Natural killer cell treated with Interleukin-12 subunit alpha and Interleukin-12 subunit beta and Interleukin-15 and Interleukin-18, amount 100 ng/mL, for 72 hours (primary cell): ENCODE data around the gene SLC41A3. TPM values are rescaled to one million over a fixed set of nuclear protein-coding genes. Genes with fewer than 3 reads are reported as not detected.

ENCODE experiments used
- ATAC-seq, 2 donors: fragments of 150-1000 bp; cut with Tn5 transposase in 1 of 2; sonication (Bioruptor Pico), chemical (Tn5 transposase) in 1 of 2; 2 replicates each; pipeline ENCODE4 v1.10.0; 2021
- DNase-seq: peaks from one replicate; pipeline ENCODE4 v3.0.0; 2022; ENCODE audit warnings: low spot score
- H3K27ac Mint-ChIP-seq, 2 donors: 1 replicate in 1 of 2; 2 replicates in 1 of 2; pipeline ENCODE4 v1.8.0; 2022; ENCODE audit warnings: mixed read lengths in 2 of 2, mild to moderate bottlenecking in 1 of 2, moderate library complexity in 1 of 2
- H3K27me3 Mint-ChIP-seq, 2 donors: 1 replicate in 1 of 2; 2 replicates in 1 of 2; pipeline ENCODE4 v1.8.0; 2022; ENCODE audit warnings: mixed read lengths in 2 of 2
- H3K36me3 Mint-ChIP-seq: one replicate; pipeline ENCODE4 v1.8.0; 2022; ENCODE audit warnings: mixed read lengths
- H3K4me1 Mint-ChIP-seq, 2 donors: 1 replicate in 1 of 2; 2 replicates in 1 of 2; pipeline ENCODE4 v1.8.0; 2022; ENCODE audit warnings: low read depth in 2 of 2, mixed read lengths in 2 of 2, mild to moderate bottlenecking in 1 of 2
- H3K4me3 Mint-ChIP-seq: one replicate; pipeline ENCODE4 v1.8.0; 2022; ENCODE audit warnings: mixed read lengths
- H3K9me3 Mint-ChIP-seq: 2 replicates; pipeline ENCODE4 v1.8.0; 2022; ENCODE audit warnings: mixed read lengths
- total RNA-seq, 2 donors: library from RNA; stranded (reverse); gene quantifications; one replicate each; pipeline ENCODE4 v1.2.3, GENCODE V29; 2022

The SLC41A3 gene
- total RNA-seq, 2 donors from 2014 or later, result 30.4 to 36.4 TPM

- Mint-ChIP-seq H3K4me3 (no peak overlapping the region), H3K36me3 (no peaks in the 10 kb centered on the region), H3K4me1 (no peaks in the 10 kb centered on the region), H3K9me3 (no peaks in the 10 kb centered on the region), H3K27ac (no peak overlapping the region), H3K27me3 (peaks cover 2 to 3% of the 10 kb centered on the region in 2 donors)
- ATAC-seq, result no peak
- peak; percentile 42 for DNase-seq
Measured at GRCh38 chr3:126113733-126114442, 30.0 kb upstream of the SLC41A3 start.

GRCh38 chr3:126113238-126113555, 29.3 kb upstream of the SLC41A3 start:
- Mint-ChIP-seq H3K27ac (no peak overlapping the region), H3K9me3 (no peaks in the 10 kb centered on the region), H3K4me1 (no peaks in the 10 kb centered on the region), H3K36me3 (no peaks in the 10 kb centered on the region), H3K27me3 (no peaks in the 10 kb centered on the region), H3K4me3 (no peak overlapping the region)
- peak; percentile 41 for DNase-seq
- no peak for ATAC-seq

GRCh38 chr3:126112531-126113237, 28.8 kb upstream of the SLC41A3 start:
- H3K27ac Mint-ChIP-seq, result no peak overlapping the region
- H3K9me3 Mint-ChIP-seq, result no peaks in the 10 kb centered on the region
- DNase-seq, result peak; percentile 45
- H3K36me3 Mint-ChIP-seq, result no peaks in the 10 kb centered on the region
- ATAC-seq, result no peak
- H3K27me3 Mint-ChIP-seq, result no peaks in the 10 kb centered on the region
- H3K4me1 Mint-ChIP-seq, result no peaks in the 10 kb centered on the region
- no peak overlapping the region for H3K4me3 Mint-ChIP-seq

GRCh38 chr3:126111566-126112475, 27.9 kb upstream of the SLC41A3 start:
- H3K27ac Mint-ChIP-seq, result no peak overlapping the region
- H3K4me1 Mint-ChIP-seq, result no peaks in the 10 kb centered on the region
- no peaks in the 10 kb centered on the region for H3K27me3 Mint-ChIP-seq
- no peaks in the 10 kb centered on the region for H3K36me3 Mint-ChIP-seq
- H3K9me3 Mint-ChIP-seq, result no peaks in the 10 kb centered on the region
- no peak for ATAC-seq
- no peak overlapping the region for H3K4me3 Mint-ChIP-seq
- DNase-seq, result peak; percentile 54

DNA sequence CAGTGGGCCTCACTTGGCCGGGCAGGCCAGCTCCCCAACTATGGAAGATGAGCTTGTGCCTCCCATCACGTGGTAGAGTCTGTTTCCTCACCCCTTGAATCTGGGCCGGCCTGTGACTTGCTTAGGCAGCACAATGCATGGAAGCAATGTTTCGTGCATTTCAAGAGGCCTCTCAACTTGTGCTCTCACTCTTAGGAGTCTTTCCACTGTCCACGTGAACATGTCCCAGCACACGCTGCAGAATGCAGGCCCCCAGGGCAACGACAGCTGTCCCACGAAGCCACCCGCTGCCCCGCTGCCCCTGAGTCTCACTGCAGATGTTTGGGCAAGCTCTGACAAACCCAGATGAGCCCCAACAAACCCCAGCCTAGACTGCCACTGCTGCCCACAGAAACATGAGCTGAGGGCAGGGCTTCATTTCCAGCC, 27.2 kb upstream of the SLC41A3 start:
- H3K4me3 Mint-ChIP-seq, result no peak overlapping the region
- H3K4me1 Mint-ChIP-seq, result no peaks in the 10 kb centered on the region
- H3K27ac Mint-ChIP-seq, result no peak overlapping the region
- H3K27me3 Mint-ChIP-seq, result no peaks in the 10 kb centered on the region
- no peaks in the 10 kb centered on the region for H3K9me3 Mint-ChIP-seq
- H3K36me3 Mint-ChIP-seq, result no peaks in the 10 kb centered on the region
- DNase-seq (no peak), ATAC-seq (no peak)

GRCh38 chr3:126110431-126111125, 26.7 kb upstream of the SLC41A3 start:
- H3K4me3 Mint-ChIP-seq, result no peak overlapping the region
- peak; percentile 39 for DNase-seq
- no peaks in the 10 kb centered on the region for H3K4me1 Mint-ChIP-seq
- no peaks in the 10 kb centered on the region for H3K36me3 Mint-ChIP-seq
- no peak overlapping the region for H3K27ac Mint-ChIP-seq
- no peaks in the 10 kb centered on the region for H3K9me3 Mint-ChIP-seq
- no peak for ATAC-seq
- no peaks in the 10 kb centered on the region for H3K27me3 Mint-ChIP-seq

DNA sequence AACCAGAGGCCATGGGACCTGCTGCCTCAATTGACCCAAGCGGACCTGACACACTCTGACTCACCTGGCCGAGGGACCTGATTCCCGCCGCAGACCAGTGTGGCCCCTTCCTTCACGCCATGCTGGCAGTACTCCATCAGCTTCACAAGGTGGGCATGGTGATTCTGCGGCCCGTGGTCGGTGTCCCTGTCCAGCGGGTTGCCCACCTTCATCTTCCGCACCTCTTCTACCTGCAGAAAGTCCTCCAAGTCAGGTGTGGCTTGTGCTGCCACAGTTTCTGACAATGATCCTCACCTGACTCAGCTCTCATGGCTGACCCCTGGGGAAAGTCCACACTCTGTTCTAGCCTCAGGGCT, 25.9 kb upstream of the SLC41A3 start:
- no peaks in the 10 kb centered on the region for H3K4me1 Mint-ChIP-seq

GRCh38 chr3:126109146-126109879, 25.4 kb upstream of the SLC41A3 start:
- ATAC-seq (no peak), DNase-seq (peak; percentile 41)
- no peaks in the 10 kb centered on the region for H3K4me1 Mint-ChIP-seq
- no peak overlapping the region for H3K4me3 Mint-ChIP-seq
- H3K36me3 Mint-ChIP-seq, result no peaks in the 10 kb centered on the region
- H3K9me3 Mint-ChIP-seq, result no peaks in the 10 kb centered on the region
- H3K27ac Mint-ChIP-seq, result no peak overlapping the region
- H3K27me3 Mint-ChIP-seq, result no peaks in the 10 kb centered on the region

More for the DNA sequence above, 25.9 kb upstream of the SLC41A3 start:
- Mint-ChIP-seq H3K27ac (no peak overlapping the region), H3K9me3 (no peaks in the 10 kb centered on the region), H3K4me3 (no peak overlapping the region), H3K27me3 (no peaks in the 10 kb centered on the region), H3K36me3 (no peaks in the 10 kb centered on the region)
- DNase-seq (peak; percentile 34), ATAC-seq (no peak)

DNA sequence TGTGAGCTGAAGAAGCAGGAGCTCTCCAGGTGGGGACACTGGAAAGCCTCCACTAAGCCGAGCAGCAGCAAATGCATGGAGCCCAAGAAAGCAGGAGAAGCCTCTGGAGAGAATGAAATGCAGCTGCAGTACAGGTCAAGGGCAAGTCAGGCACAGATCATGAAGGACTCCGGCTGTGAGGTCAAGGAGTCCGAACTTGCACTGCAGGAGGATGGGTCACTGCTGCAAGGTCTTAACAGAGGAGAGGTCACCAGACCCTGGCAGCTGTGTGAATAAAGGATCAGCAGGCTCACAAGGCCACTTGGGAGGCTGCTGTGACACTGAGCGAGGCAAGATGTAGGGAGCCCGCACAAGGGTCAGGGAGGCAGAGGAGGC, 24.7 kb upstream of the SLC41A3 start:
- DNase-seq (peak; percentile 39), ATAC-seq (no peak)
- H3K27me3 Mint-ChIP-seq, result no peaks in the 10 kb centered on the region
- H3K4me3 Mint-ChIP-seq, result no peak overlapping the region
- no peaks in the 10 kb centered on the region for H3K4me1 Mint-ChIP-seq
- no peaks in the 10 kb centered on the region for H3K36me3 Mint-ChIP-seq
- no peaks in the 10 kb centered on the region for H3K9me3 Mint-ChIP-seq
- H3K27ac Mint-ChIP-seq, result no peak overlapping the region

GRCh38 chr3:126107957-126108675, 24.2 kb upstream of the SLC41A3 start:
- ATAC-seq, result peak in 1 of 2 donors; percentile 29
- no peaks in the 10 kb centered on the region for H3K9me3 Mint-ChIP-seq
- DNase-seq, result peak; percentile 44
- H3K27ac Mint-ChIP-seq, result no peak overlapping the region
- H3K4me1 Mint-ChIP-seq, result no peaks in the 10 kb centered on the region
- no peak overlapping the region for H3K4me3 Mint-ChIP-seq
- H3K36me3 Mint-ChIP-seq, result no peaks in the 10 kb centered on the region
- H3K27me3 Mint-ChIP-seq, result no peaks in the 10 kb centered on the region

DNA sequence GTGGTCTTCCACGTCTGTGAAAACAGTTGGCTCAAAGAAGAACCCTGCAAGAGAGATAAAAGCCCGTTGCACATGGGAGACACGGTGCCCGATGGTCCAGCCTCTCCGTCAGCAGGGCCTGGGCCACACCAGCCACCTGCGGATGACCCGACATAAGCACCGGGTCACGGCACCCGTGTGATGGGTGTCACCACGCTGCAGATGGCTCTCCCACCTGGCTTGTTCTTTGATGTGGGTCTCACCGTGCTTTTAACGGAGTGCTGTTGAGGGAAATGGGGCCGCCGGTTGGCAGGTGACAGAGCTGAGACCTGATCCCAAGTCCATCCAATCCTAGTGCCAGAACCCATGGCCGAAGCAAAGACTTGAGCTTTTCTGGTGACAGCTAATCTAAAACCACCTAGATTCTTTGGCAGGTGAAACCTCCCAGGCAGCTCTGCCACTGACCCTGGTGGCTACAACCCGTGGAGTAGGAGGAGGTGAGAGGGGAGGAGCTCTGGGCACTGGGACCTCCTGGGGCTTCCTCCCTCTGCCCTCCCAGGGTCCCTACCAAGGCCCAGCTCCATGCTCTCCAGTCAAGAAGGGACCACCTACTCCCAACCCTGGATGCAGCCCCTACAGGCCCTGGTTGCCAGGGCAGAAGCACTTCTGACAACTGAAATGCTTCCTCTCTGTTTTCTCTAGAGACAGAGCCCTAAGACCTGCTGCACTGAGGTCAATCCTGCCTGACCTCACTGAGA, 23.4 kb upstream of the SLC41A3 start:
- H3K4me3 Mint-ChIP-seq, result no peak overlapping the region
- no peaks in the 10 kb centered on the region for H3K36me3 Mint-ChIP-seq
- no peaks in the 10 kb centered on the region for H3K9me3 Mint-ChIP-seq
- no peaks in the 10 kb centered on the region for H3K27me3 Mint-ChIP-seq
- peak; percentile 44 for DNase-seq
- no peak for ATAC-seq
- no peak overlapping the region for H3K27ac Mint-ChIP-seq
- H3K4me1 Mint-ChIP-seq, result no peaks in the 10 kb centered on the region
